Mesothelial cell of epicardium (in vitro differentiated cells): ENCODE data around the gene RLN3. TPM values are rescaled to one million over a fixed set of nuclear protein-coding genes. Genes with fewer than 3 reads are reported as not detected.

Source experiments
- DNase-seq, 2 experiments: peaks; one replicate each; pipeline ENCODE4 v3.0.0; 2021; ENCODE audit warnings: low spot score in 2 of 2; ENCODE audit not compliant: unreplicated experiment in 2 of 2
- H3K27ac Mint-ChIP-seq: 2 replicates; pipeline ENCODE4 v1.8.0; 2021; ENCODE audit warnings: mixed read lengths
- H3K27me3 Mint-ChIP-seq: 2 replicates; pipeline ENCODE4 v1.8.0; 2021; ENCODE audit warnings: low read depth, mixed read lengths
- H3K36me3 Mint-ChIP-seq: 2 replicates; pipeline ENCODE4 v1.8.0; 2021; ENCODE audit warnings: mixed read lengths
- H3K4me1 Mint-ChIP-seq: 2 replicates; pipeline ENCODE4 v1.8.0; 2021; ENCODE audit warnings: mixed read lengths
- H3K4me3 Mint-ChIP-seq: 2 replicates; pipeline ENCODE4 v1.8.0; 2021; ENCODE audit warnings: mild to moderate bottlenecking, moderate library complexity, mixed read lengths
- H3K9me3 Mint-ChIP-seq: 2 replicates; pipeline ENCODE4 v1.8.0; 2021; ENCODE audit warnings: mixed read lengths
- CTCF ChIP-seq: fragments of 200-600 bp; sonication (generic); IDR thresholded peaks from one replicate; pipeline ENCODE4 v1.5.0; 2021; ENCODE audit warnings: antibody characterized with exemption; ENCODE audit not compliant: unreplicated experiment
- total RNA-seq: library from RNA; stranded (reverse); gene quantifications from 3 replicates; pipeline ENCODE4 v1.2.1, GENCODE V29; 2021

RLN3 gene
- total RNA-seq, 1 donor from 2014 or later, result not detected

GRCh38 chr19:13995878-13996765 is 31.8 kb upstream of the RLN3 start:
- DNase-seq, result no peak
- Mint-ChIP-seq H3K27me3 (no peaks in the 10 kb centered on the region), H3K36me3 (peaks cover 10% of the 10 kb centered on the region), H3K4me3 (no peak overlapping the region), H3K27ac (no peak overlapping the region), H3K4me1 (no peaks in the 10 kb centered on the region), H3K9me3 (no peaks in the 10 kb centered on the region)
- TF ChIP-seq CTCF, result no peak

- no peak overlapping the region for H3K4me3 Mint-ChIP-seq
- no peak overlapping the region for H3K27ac Mint-ChIP-seq
- no peak for DNase-seq
- H3K36me3 Mint-ChIP-seq, result peaks cover 10% of the 10 kb centered on the region
- H3K4me1 Mint-ChIP-seq, result no peaks in the 10 kb centered on the region
- no peak for TF ChIP-seq CTCF
- no peaks in the 10 kb centered on the region for H3K9me3 Mint-ChIP-seq
- H3K27me3 Mint-ChIP-seq, result no peaks in the 10 kb centered on the region
These were observed 30.9 kb upstream of the RLN3 start for GRCh38 chr19:13996928-13997630.

GRCh38 chr19:13997631-13997962 is 30.4 kb upstream of the RLN3 start:
- H3K27me3 Mint-ChIP-seq, result no peaks in the 10 kb centered on the region
- H3K4me3 Mint-ChIP-seq, result no peak overlapping the region

GRCh38 chr19:13998426-13998825 is 29.5 kb upstream of the RLN3 start:
- H3K36me3 Mint-ChIP-seq, result peaks cover 7% of the 10 kb centered on the region
- no peaks in the 10 kb centered on the region for H3K27me3 Mint-ChIP-seq
- H3K9me3 Mint-ChIP-seq, result no peaks in the 10 kb centered on the region
- no peak for DNase-seq
- no peak overlapping the region for H3K27ac Mint-ChIP-seq
- TF ChIP-seq CTCF, result no peak
- H3K4me3 Mint-ChIP-seq, result no peak overlapping the region
- no peaks in the 10 kb centered on the region for H3K4me1 Mint-ChIP-seq

More at GRCh38 chr19:13997631-13997962, 30.4 kb upstream of the RLN3 start:
- DNase-seq, result no peak
- no peaks in the 10 kb centered on the region for H3K4me1 Mint-ChIP-seq
- no peak overlapping the region for H3K27ac Mint-ChIP-seq
- no peaks in the 10 kb centered on the region for H3K9me3 Mint-ChIP-seq
- TF ChIP-seq CTCF, result no peak
- peaks cover 10% of the 10 kb centered on the region for H3K36me3 Mint-ChIP-seq

GRCh38 chr19:13999085-13999484 is 28.9 kb upstream of the RLN3 start:
- TF ChIP-seq CTCF, result no peak
- Mint-ChIP-seq H3K9me3 (no peaks in the 10 kb centered on the region), H3K27ac (no peak overlapping the region), H3K4me3 (no peak overlapping the region), H3K36me3 (peaks cover 7% of the 10 kb centered on the region), H3K27me3 (no peaks in the 10 kb centered on the region), H3K4me1 (no peaks in the 10 kb centered on the region)
- DNase-seq, result no peak
